ENCODE data around the gene LGALS1.
A peak's percentile ranks its signal among the peaks of the same experiment; 100 is the strongest.

Gene LGALS1

GRCh38 chr22:37632174-37633088, 43.0 kb upstream of the LGALS1 start:
- H3K9me3 ChIP-seq (ENCODE audit: control insufficient read depth, insufficient read depth, low read length), result no peaks in the 10 kb centered on the region
- H3K4me1 ChIP-seq (ENCODE audit: control insufficient read depth, insufficient read depth, low read length), result peaks cover 25% of the 10 kb centered on the region
- H3K36me3 ChIP-seq (ENCODE audit: control insufficient read depth, insufficient read depth, low read length), result peaks cover 29% of the 10 kb centered on the region
- no peak overlapping the region for H3K4me3 ChIP-seq (ENCODE audit: low read depth, low read length)
- H3K9ac ChIP-seq (ENCODE audit: low read depth, low read length), result no peak overlapping the region
- H3K27me3 ChIP-seq (ENCODE audit: control insufficient read depth, insufficient read depth, low read length), result no peaks in the 10 kb centered on the region
- H3K27ac ChIP-seq (ENCODE audit: low read depth, low read length), result no peak overlapping the region

GRCh38 chr22:37633089-37633624, 42.3 kb upstream of the LGALS1 start:
- H3K27me3 ChIP-seq (ENCODE audit: control insufficient read depth, insufficient read depth, low read length), result no peaks in the 10 kb centered on the region
- no peak overlapping the region for H3K4me3 ChIP-seq (ENCODE audit: low read depth, low read length)
- H3K36me3 ChIP-seq (ENCODE audit: control insufficient read depth, insufficient read depth, low read length), result peaks cover 29% of the 10 kb centered on the region
- H3K27ac ChIP-seq (ENCODE audit: low read depth, low read length), result peak overlapping the region; percentile 57
- H3K4me1 ChIP-seq (ENCODE audit: control insufficient read depth, insufficient read depth, low read length), result peaks cover 25% of the 10 kb centered on the region
- H3K9ac ChIP-seq (ENCODE audit: low read depth, low read length), result no peak overlapping the region
- no peaks in the 10 kb centered on the region for H3K9me3 ChIP-seq (ENCODE audit: control insufficient read depth, insufficient read depth, low read length)

- H3K4me3 ChIP-seq (ENCODE audit: low read depth, low read length), result peak overlapping the region; percentile 42
- no peaks in the 10 kb centered on the region for H3K9me3 ChIP-seq (ENCODE audit: control insufficient read depth, insufficient read depth, low read length)
- H3K36me3 ChIP-seq (ENCODE audit: control insufficient read depth, insufficient read depth, low read length), result peaks cover 27% of the 10 kb centered on the region
- peak overlapping the region; percentile 57 for H3K27ac ChIP-seq (ENCODE audit: low read depth, low read length)
- H3K9ac ChIP-seq (ENCODE audit: low read depth, low read length), result peak overlapping the region; percentile 8; the same call in 1 of the 2 replicates
- H3K27me3 ChIP-seq (ENCODE audit: control insufficient read depth, insufficient read depth, low read length), result no peaks in the 10 kb centered on the region
- H3K4me1 ChIP-seq (ENCODE audit: control insufficient read depth, insufficient read depth, low read length), result peaks cover 31% of the 10 kb centered on the region
Measured at GRCh38 chr22:37633625-37634416, 41.6 kb upstream of the LGALS1 start.

GRCh38 chr22:37634417-37634924, 41.0 kb upstream of the LGALS1 start:
- Histone ChIP-seq H3K4me3 (ENCODE audit: low read depth, low read length) (peak overlapping the region; percentile 42), H3K27me3 (ENCODE audit: control insufficient read depth, insufficient read depth, low read length) (no peaks in the 10 kb centered on the region), H3K9ac (ENCODE audit: low read depth, low read length) (peak overlapping the region; percentile 8; the same call in 1 of the 2 replicates), H3K9me3 (ENCODE audit: control insufficient read depth, insufficient read depth, low read length) (no peaks in the 10 kb centered on the region), H3K4me1 (ENCODE audit: control insufficient read depth, insufficient read depth, low read length) (peaks cover 34% of the 10 kb centered on the region), H3K27ac (ENCODE audit: low read depth, low read length) (peak overlapping the region; percentile 57), H3K36me3 (ENCODE audit: control insufficient read depth, insufficient read depth, low read length) (peaks cover 23% of the 10 kb centered on the region; the same call in 1 of the 2 replicates)

GRCh38 chr22:37635157-37635556, 40.3 kb upstream of the LGALS1 start:
- Histone ChIP-seq H3K36me3 (ENCODE audit: control insufficient read depth, insufficient read depth, low read length) (peaks cover 18% of the 10 kb centered on the region; the same call in 1 of the 2 replicates), H3K9me3 (ENCODE audit: control insufficient read depth, insufficient read depth, low read length) (no peaks in the 10 kb centered on the region), H3K27me3 (ENCODE audit: control insufficient read depth, insufficient read depth, low read length) (no peaks in the 10 kb centered on the region), H3K9ac (ENCODE audit: low read depth, low read length) (no peak overlapping the region), H3K4me3 (ENCODE audit: low read depth, low read length) (no peak overlapping the region), H3K27ac (ENCODE audit: low read depth, low read length) (no peak overlapping the region), H3K4me1 (ENCODE audit: control insufficient read depth, insufficient read depth, low read length) (peaks cover 34% of the 10 kb centered on the region)

- no peaks in the 10 kb centered on the region for H3K9me3 ChIP-seq (ENCODE audit: control insufficient read depth, insufficient read depth, low read length)
- peaks cover 39% of the 10 kb centered on the region for H3K4me1 ChIP-seq (ENCODE audit: control insufficient read depth, insufficient read depth, low read length)
- H3K27me3 ChIP-seq (ENCODE audit: control insufficient read depth, insufficient read depth, low read length), result no peaks in the 10 kb centered on the region
- peaks cover 12% of the 10 kb centered on the region; the same call in 1 of the 2 replicates for H3K36me3 ChIP-seq (ENCODE audit: control insufficient read depth, insufficient read depth, low read length)
- no peak overlapping the region for H3K9ac ChIP-seq (ENCODE audit: low read depth, low read length)
- H3K4me3 ChIP-seq (ENCODE audit: low read depth, low read length), result no peak overlapping the region
- no peak overlapping the region for H3K27ac ChIP-seq (ENCODE audit: low read depth, low read length)
Measured at GRCh38 chr22:37636186-37636948, 39.1 kb upstream of the LGALS1 start.

- Histone ChIP-seq H3K27me3 (ENCODE audit: control insufficient read depth, insufficient read depth, low read length) (no peaks in the 10 kb centered on the region), H3K4me3 (ENCODE audit: low read depth, low read length) (no peak overlapping the region), H3K4me1 (ENCODE audit: control insufficient read depth, insufficient read depth, low read length) (peaks cover 39% of the 10 kb centered on the region), H3K9me3 (ENCODE audit: control insufficient read depth, insufficient read depth, low read length) (no peaks in the 10 kb centered on the region), H3K36me3 (ENCODE audit: control insufficient read depth, insufficient read depth, low read length) (peaks cover 13% of the 10 kb centered on the region), H3K27ac (ENCODE audit: low read depth, low read length) (no peak overlapping the region), H3K9ac (ENCODE audit: low read depth, low read length) (no peak overlapping the region)
Measured at GRCh38 chr22:37636949-37637273, 38.5 kb upstream of the LGALS1 start.

- H3K27ac ChIP-seq (ENCODE audit: low read depth, low read length), result peak overlapping the region; percentile 68
Measured at GRCh38 chr22:37638391-37639069, 36.9 kb upstream of the LGALS1 start.

GRCh38 chr22:37639070-37639760, 36.2 kb upstream of the LGALS1 start, which contains the start of gene SH3BP1:
Gene SH3BP1 (plus strand): TSS chr22:37639669. CDS start chr22:37639788, 119 bp downstream.
- peaks cover 24% of the 10 kb centered on the region for H3K4me1 ChIP-seq (ENCODE audit: control insufficient read depth, insufficient read depth, low read length)
- peak within 1 kb of the TSS; percentile 71 for H3K4me3 ChIP-seq (ENCODE audit: low read depth, low read length)
- H3K9me3 ChIP-seq (ENCODE audit: control insufficient read depth, insufficient read depth, low read length), result no peaks in the 10 kb centered on the region
- peak within 1 kb of the TSS; percentile 53; the same call in 1 of the 2 replicates for H3K9ac ChIP-seq (ENCODE audit: low read depth, low read length)
- peak within 1 kb of the TSS; percentile 68 for H3K27ac ChIP-seq (ENCODE audit: low read depth, low read length)
- peaks cover 14% of the 10 kb centered on the region for H3K36me3 ChIP-seq (ENCODE audit: control insufficient read depth, insufficient read depth, low read length)
- no peaks in the 10 kb centered on the region for H3K27me3 ChIP-seq (ENCODE audit: control insufficient read depth, insufficient read depth, low read length)

More at GRCh38 chr22:37638391-37639069, 36.9 kb upstream of the LGALS1 start:
- 0 out of 2 replicates have a peak overlapping the region, but pooled peaks have one; percentile 53 for H3K9ac ChIP-seq (ENCODE audit: low read depth, low read length)
- H3K36me3 ChIP-seq (ENCODE audit: control insufficient read depth, insufficient read depth, low read length), result peaks cover 8% of the 10 kb centered on the region
- no peaks in the 10 kb centered on the region for H3K27me3 ChIP-seq (ENCODE audit: control insufficient read depth, insufficient read depth, low read length)
- no peaks in the 10 kb centered on the region for H3K9me3 ChIP-seq (ENCODE audit: control insufficient read depth, insufficient read depth, low read length)
- peak overlapping the region; percentile 71; the same call in 1 of the 2 replicates for H3K4me3 ChIP-seq (ENCODE audit: low read depth, low read length)
- peaks cover 31% of the 10 kb centered on the region for H3K4me1 ChIP-seq (ENCODE audit: control insufficient read depth, insufficient read depth, low read length)
